K562 (cell line): ENCODE results near the gene KRTAP10-12. TPM values are rescaled to one million over a fixed set of nuclear protein-coding genes. Genes with fewer than 3 reads are reported as not detected.

Source experiments
- ATAC-seq: fragments of 200-7000 bp; cut with Tn5 transposase; 3 replicates; pipeline ENCODE4 v1.9.1; 2020; ENCODE audit warnings: moderate library complexity
- BruUV-seq: library from RNA; stranded (reverse); fragments of 400-500 nt; replicated peaks from 2 replicates; lab custom pipeline; 2021; lab: Mats Ljungman, UMichigan
- CTCF ChIA-PET: fragments of 300-600 bp; formaldehyde crosslinking; extraction: SDS; loops from one replicate; lab custom pipeline; 2021; ENCODE audit warnings: low intra/inter-chr PET ratio; lab: Yijun Ruan, JAX
- POLR2A ChIA-PET: fragments of 300-600, 350-650 bp; sonication (Branson Sonifier 250); formaldehyde crosslinking; extraction: SDS; loops from one replicate; lab custom pipeline; 2021; ENCODE audit warnings: antibody characterized with exemption, inconsistent platforms; lab: Yijun Ruan, JAX
- DNase-seq, 4 experiments: peaks; one replicate each; pipeline versions ENCODE4 v3.0.0 to v3.0.0-alpha.2; 2011 to 2018; ENCODE audit warnings: low spot score in 3 of 4, mixed read lengths in 3 of 4; ENCODE audit errors: extremely low read depth in 1 of 4
- FAIRE-seq: peaks from 2 replicates; lab custom pipeline; 2011; peaks lifted over from hg19 to GRCh38; lab: Jason Lieb, UNC
- H2AFZ ChIP-seq: 2 replicates; pipeline ENCODE4 v1.6.0; 2011; ENCODE audit warnings: low read depth, low read length, control low read depth, inconsistent platforms
- H3K27ac ChIP-seq: fragments of 200-600 bp; 3 replicates; pipeline ENCODE4 v1.8.0; 2011; ENCODE audit warnings: low read depth, mild to moderate bottlenecking, control low read depth, inconsistent platforms, low read length, moderate library complexity, mixed read lengths; ENCODE audit errors: extremely low read depth
- H3K27me3 ChIP-seq, 2 experiments: fragments of 300-600 bp in 1 of 2; 2 replicates in 1 of 2; 3 replicates in 1 of 2; pipeline versions ENCODE4 v1.6.0 to v1.8.0; 2011; ENCODE audit warnings: inconsistent platforms in 2 of 2, low read length in 2 of 2, mild to moderate bottlenecking in 1 of 2, mixed read lengths in 1 of 2, moderate library complexity in 1 of 2; ENCODE audit not compliant: control insufficient read depth in 2 of 2, insufficient read depth in 2 of 2
- H3K36me3 ChIP-seq: fragments of 300-600 bp; 3 replicates; pipeline ENCODE4 v1.8.0; 2011; ENCODE audit warnings: mild to moderate bottlenecking, low read length, inconsistent platforms; ENCODE audit not compliant: control insufficient read depth, insufficient read depth
- H3K4me1 ChIP-seq, 2 experiments: fragments of 200-600 bp in 1 of 2; replicated peaks in 1 of 2; 2 replicates in 1 of 2; 3 replicates in 1 of 2; pipeline versions ENCODE4 v1.5.1 to v1.8.0; 2011; ENCODE audit warnings: inconsistent platforms in 2 of 2, low read length in 2 of 2, mild to moderate bottlenecking in 1 of 2, mixed read lengths in 1 of 2, moderate library complexity in 1 of 2; ENCODE audit not compliant: control insufficient read depth in 2 of 2, insufficient read depth in 2 of 2
- H3K4me2 ChIP-seq: 2 replicates; pipeline ENCODE4 v1.6.1; 2011; ENCODE audit warnings: low read length, control low read depth, inconsistent platforms, mixed read lengths; ENCODE audit not compliant: insufficient read depth
- H3K4me3 ChIP-seq: fragments of 200-600 bp; sonication (generic), shearing (Covaris generic); 2 replicates; pipeline ENCODE4 v1.5.1; 2016; ENCODE audit warnings: control low read depth, inconsistent platforms
- H3K79me2 ChIP-seq: fragments of 200-600 bp; 3 replicates; pipeline ENCODE4 v1.8.0; 2011; ENCODE audit warnings: low read length, inconsistent platforms; ENCODE audit not compliant: control insufficient read depth, insufficient read depth
- H3K9ac ChIP-seq, 2 experiments: 2 replicates each; pipeline versions ENCODE4 v1.6.0 to v1.6.1; 2011; ENCODE audit warnings: low read depth in 2 of 2, low read length in 2 of 2, control low read depth in 1 of 2, inconsistent platforms in 1 of 2, mild to moderate bottlenecking in 1 of 2, mixed read lengths in 1 of 2; ENCODE audit not compliant: insufficient read depth in 1 of 2
- H3K9me1 ChIP-seq: one replicate; pipeline ENCODE4 v1.6.0; 2011; ENCODE audit warnings: inconsistent platforms, mild to moderate bottlenecking, low read length, moderate library complexity; ENCODE audit not compliant: control insufficient read depth, insufficient read depth
- H3K9me3 ChIP-seq: replicated peaks from 2 replicates; pipeline ENCODE4 v1.5.1; 2011; ENCODE audit warnings: low read depth, low read length, inconsistent platforms; ENCODE audit not compliant: control insufficient read depth, insufficient read depth
- H4K20me1 ChIP-seq: replicated peaks from 2 replicates; pipeline ENCODE4 v1.6.1; 2011; ENCODE audit warnings: low read length, inconsistent platforms, mixed read lengths; ENCODE audit not compliant: control insufficient read depth, insufficient read depth
- ARHGAP35 ChIP-seq: fragments of 450-650 bp; IDR thresholded peaks from 2 replicates; pipeline ENCODE4 v1.6.1; 2018; ENCODE audit not compliant: partially characterized antibody
- MECOM ChIP-seq: fragments of 250-450 bp; sonication (Bioruptor Pico); IDR thresholded peaks from 2 replicates; pipeline ENCODE4 v1.8.0; 2022; ENCODE audit warnings: inconsistent platforms
- ZBED1 ChIP-seq: IDR thresholded peaks from 2 replicates; pipeline ENCODE4 v1.6.1; 2014
- WGBS: fragments of 100-300 bp; shearing (Covaris generic); methylation state at CpG from one replicate; pipeline ENCODE4 v1.1.6; 2016; ENCODE audit warnings: low coverage, mixed read lengths; ENCODE audit not compliant: insufficient coverage; ENCODE audit errors: missing lambda C conversion rate; 5-methylcytosine and 5-hydroxymethylcytosine counted together
- in situ Hi-C: fragments of 300-500 bp; cut with MboI; formaldehyde crosslinking; loops from 4 replicates; pipeline ENCODE4 v1.15.0; 2018; ENCODE audit warnings: inconsistent platforms, mixed read lengths
- intact Hi-C: fragments of 100-400 bp; cut with micrococcal nuclease; formaldehyde crosslinking; loops from 2 replicates; pipeline ENCODE4 v1.14.2; 2022
- polyA plus RNA-seq, 8 experiments: library from polyadenylated mRNA; depleted of rRNA in 4 of 8; stranded (reverse) in 5 of 8; unstranded in 3 of 8; fragments of >200 nt; fragmentation: Nextera tagmentation in 2 of 8; fragmentation: Illumina TruSeq in 1 of 8; extraction: Ambion mirVana in 2 of 8; extraction: Trizol in 1 of 8; gene quantifications; 2 replicates each; pipeline versions ENCODE4 v1.2.1 to v1.2.3, GENCODE V29; 2011 to 2014; ENCODE audit warnings: inconsistent platforms in 1 of 8, missing spikeins in 1 of 8
- total RNA-seq, 7 experiments: library from RNA; depleted of rRNA in 6 of 7; stranded (reverse); fragments of >200 nt in 6 of 7; fragmentation: Illumina TruSeq in 2 of 7; extraction: Trizol in 2 of 7; gene quantifications; 2 replicates each; pipeline versions ENCODE4 v1.2.1 to v1.2.3, GENCODE V29; 2011 to 2021; ENCODE audit warnings: low replicate concordance in 1 of 7
- TF ChIP-seq, protein P1 (sequence below): sonication (generic); formaldehyde crosslinking; IDR thresholded peaks from 2 replicates; pipeline ENCODE4 v1.8.1; 2023; ENCODE audit warnings: mild to moderate bottlenecking, missing genetic modification reagents

KRTAP10-12 gene
- total and polyA plus RNA-seq, 9 of the 15 experiments (the other 6 are each of a cell fraction or from before 2014, with no cell fraction given), result not detected

DNA sequence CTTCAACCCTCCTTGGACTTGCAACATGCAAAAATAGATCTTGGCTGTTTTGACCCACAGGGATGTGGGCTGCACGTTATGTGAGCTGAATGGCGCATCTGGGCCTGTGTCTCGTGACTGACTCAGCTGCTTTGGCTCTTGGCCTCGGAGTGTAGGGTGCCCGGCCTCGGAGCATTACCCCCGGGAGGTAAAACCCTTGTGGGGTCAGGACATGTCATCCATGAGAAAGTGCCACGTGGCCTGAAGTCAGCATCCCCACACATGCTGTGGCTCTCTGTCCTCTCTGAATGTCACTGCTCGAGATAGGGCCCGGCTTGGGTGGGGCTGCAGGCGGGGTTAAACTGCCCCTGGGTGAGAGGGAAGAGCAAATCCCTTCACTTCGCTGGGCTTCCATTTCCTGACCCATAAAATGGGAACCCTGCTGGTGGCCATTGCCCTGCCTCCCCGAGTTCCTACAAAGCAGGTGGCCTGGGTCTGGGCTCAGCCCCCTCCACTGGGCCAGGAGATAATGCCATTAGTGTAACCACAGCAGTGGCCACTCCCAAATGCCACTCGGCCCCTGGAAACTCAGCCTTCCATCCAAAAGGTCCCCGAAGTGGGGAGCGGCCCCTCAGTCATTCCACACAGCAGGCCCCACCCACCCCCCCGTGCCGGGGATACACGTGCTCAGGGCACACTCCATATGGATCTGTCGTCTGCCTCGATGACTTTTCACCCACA lies 37.2 kb downstream of the KRTAP10-12 start (continued):
- TF ChIP-seq, protein P1, sequence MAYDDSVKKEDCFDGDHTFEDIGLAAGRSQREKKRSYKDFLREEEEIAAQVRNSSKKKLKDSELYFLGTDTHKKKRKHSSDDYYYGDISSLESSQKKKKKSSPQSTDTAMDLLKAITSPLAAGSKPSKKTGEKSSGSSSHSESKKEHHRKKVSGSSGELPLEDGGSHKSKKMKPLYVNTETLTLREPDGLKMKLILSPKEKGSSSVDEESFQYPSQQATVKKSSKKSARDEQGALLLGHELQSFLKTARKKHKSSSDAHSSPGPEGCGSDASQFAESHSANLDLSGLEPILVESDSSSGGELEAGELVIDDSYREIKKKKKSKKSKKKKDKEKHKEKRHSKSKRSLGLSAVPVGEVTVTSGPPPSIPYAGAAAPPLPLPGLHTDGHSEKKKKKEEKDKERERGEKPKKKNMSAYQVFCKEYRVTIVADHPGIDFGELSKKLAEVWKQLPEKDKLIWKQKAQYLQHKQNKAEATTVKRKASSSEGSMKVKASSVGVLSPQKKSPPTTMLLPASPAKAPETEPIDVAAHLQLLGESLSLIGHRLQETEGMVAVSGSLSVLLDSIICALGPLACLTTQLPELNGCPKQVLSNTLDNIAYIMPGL (CRISPR knock-in tag), result no peak

DNA sequence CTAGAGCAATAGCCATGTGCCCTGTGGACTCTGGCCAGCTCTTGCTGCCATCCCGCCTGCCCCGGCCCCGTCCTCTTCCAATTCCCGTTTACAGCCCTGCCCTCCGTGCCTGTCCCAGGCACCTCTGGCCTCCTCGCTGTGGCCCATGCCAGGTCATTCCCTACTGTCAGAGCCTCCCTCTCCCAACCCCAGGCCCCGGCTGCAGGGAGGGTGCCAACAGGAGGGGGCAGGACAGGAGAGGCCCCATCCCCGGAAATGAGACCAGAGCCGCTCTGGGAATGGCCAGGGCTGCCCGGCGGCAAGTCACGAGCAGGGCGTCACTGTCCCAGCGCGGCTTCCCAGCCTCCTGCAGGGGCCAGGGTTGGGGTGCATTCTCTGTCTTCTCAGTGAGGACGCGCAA lies 37.9 kb downstream of the KRTAP10-12 start:
- no TSS peak for BruUV-seq
- Histone ChIP-seq H3K9me1 (no peaks in the 10 kb centered on the region), H3K4me1 (peaks cover 10 to 15% of the 10 kb centered on the region in 2 experiments; a peak in 4 of 5 replicates), H3K27ac (no peak overlapping the region), H4K20me1 (peaks cover 9% of the 10 kb centered on the region; the same call in 1 of the 2 replicates), H3K4me3 (no peak overlapping the region), H3K9ac (no peak overlapping the region), H3K9me3 (no peaks in the 10 kb centered on the region), H3K36me3 (no peaks in the 10 kb centered on the region), H3K27me3 (peaks cover 66 to 67% of the 10 kb centered on the region in 2 experiments), H3K4me2 (no peak overlapping the region), H3K79me2 (no peaks in the 10 kb centered on the region), H2AFZ (no peak overlapping the region)
- intact Hi-C loops (no loop called here), in situ Hi-C loops (no loop called here)
- FAIRE-seq, result no peak
- ChIA-PET CTCF (no interaction called here), POLR2A (interaction anchor here (0.5 kb wide), 1 partner anchor 306 kb away, joined by 4 read pairs; no protein-coding TSS in a partner anchor)
- no peak for ATAC-seq
- WGBS, result 5% methylated on average over 16 of the region's 17 CpGs
- TF ChIP-seq ZBED1 (no peak), MECOM (CRISPR knock-in tag) (no peak), ARHGAP35 (no peak)
- no peak for DNase-seq
